GM11168 (cell line): Measurements from ENCODE around the gene C10orf90.
"Not testable (repeated sequence)": the region's sequence is repeated elsewhere in the genome, so short reads cannot be mapped to it uniquely, and the experiment has no call there.

Source experiments
- in situ Hi-C: fragments of 300-500 bp; cut with MboI; formaldehyde crosslinking; loops from one replicate; pipeline ENCODE4 v1.12.0; 2022; ENCODE audit warnings: low sequenced_read_pairs; ENCODE audit not compliant: unreplicated experiment

The C10orf90 gene

DNA sequence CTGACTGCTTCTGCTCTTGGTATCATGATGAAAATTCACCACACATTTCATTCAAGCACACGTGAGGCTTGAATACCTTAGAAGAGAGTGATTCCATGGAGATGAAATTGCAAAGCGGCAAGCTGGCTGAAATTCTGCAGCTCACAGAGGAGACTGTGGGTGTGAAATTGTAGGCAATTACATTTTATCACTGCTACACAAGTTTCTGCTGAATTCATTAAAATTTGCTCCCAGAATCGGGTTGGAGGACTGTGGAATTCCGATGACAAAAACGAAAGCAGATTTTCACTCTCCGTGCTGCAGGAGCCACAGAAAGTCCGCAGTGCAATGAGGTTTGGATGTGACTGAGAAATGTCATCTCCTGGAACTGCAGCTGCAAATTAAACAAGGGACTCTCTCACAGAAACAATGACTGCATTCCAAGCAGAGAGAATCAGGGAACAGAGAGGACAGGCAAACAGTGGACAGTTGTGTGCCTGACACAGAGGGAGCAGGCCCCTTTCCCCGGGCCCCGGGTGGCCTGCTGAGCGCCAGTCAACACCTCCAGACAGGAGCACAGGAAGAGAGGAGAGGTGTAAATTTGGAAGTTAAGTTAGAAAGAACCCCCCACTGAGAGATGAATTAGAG lies 109.1 kb downstream of the C10orf90 start:
- in situ Hi-C loops = no loop called here

DNA sequence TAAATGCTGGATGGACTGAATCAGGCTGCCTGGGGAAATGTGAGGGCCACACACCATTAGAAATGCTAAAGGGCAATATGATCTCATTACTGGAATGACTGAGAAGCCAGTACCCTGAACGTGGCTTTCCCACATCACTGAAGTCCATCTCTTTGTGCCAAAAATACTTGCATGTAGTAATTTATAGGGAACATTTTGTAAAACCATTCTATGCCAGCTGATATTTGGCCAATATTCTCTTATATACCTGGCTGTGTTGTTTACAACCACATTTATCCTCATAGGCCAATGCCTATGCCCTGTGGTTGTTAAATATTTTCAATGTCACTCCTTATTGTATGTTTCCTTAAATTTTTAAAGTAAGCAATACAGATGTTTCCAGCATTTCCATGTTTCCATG lies 111.6 kb downstream of the C10orf90 start:
- in situ Hi-C loops = no loop called here

- in situ Hi-C loops = no loop called here
Measured at GRCh38 chr10:126551202-126551601, 119.3 kb downstream of the C10orf90 start.

- in situ Hi-C loops = not testable (repeated sequence)
Measured at GRCh38 chr10:126550586-126550985, 119.9 kb downstream of the C10orf90 start.

DNA sequence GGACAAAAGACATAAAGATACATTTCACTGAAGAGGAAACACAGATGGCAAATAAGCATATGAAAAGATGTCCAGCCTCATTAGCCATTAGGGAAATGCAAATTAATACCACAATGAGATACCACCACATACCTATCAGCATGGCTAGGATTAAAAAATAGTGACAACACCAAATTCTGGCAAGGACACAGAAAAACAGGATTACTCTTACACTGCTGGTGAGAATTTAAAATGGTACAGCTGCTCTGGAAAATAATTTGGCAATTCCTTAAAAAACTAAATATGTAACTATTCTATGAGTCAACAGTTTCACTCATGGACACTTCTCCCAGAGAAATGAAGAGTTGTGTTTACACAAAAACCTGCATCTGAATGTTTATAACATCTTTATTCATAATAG lies 121.1 kb downstream of the C10orf90 start:
- in situ Hi-C loops = no loop called here

DNA sequence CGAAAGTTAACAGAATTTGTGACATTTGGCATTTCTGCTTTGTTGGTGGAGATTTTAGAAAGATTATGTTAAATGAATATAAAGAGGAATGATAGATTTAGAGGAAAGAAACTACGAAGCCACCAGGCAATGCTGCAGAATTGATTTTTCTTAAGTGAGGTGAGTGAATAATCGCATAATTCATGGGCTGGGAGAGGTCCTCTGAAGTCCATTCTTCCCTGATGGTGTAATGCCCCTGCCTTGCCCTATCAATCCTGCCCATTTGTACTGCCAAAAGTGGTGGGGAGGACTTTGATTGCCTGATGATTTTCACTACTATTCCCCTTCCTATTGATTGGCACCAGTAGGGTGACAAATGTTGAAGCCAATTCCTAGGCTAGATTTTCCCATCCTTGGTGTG lies 125.9 kb downstream of the C10orf90 start:
- in situ Hi-C loops = no loop called here

- in situ Hi-C loops = no loop called here
Measured at GRCh38 chr10:126538439-126539135, 131.9 kb downstream of the C10orf90 start.

DNA sequence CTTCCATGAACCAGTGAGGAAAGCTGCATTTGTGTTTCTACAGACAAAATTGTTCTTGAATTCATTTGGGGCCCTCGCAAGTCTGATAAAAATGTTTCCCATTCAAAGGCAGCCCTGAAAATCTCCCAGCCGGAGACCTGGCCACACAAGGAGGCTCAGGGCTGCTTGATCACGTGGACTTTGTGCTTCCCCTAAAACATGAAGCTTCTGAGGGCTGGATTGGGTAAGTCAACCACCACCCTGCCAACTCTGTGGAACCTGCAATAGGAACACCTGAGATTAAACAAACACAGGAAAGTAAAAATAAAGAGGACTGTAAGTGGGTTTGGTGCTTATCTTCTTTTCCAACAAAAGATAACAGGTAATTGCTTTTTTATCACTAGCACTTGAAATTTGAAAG lies 133.8 kb downstream of the C10orf90 start:
- in situ Hi-C loops = no loop called here

GRCh38 chr10:126536148-126536547 lies 134.3 kb downstream of the C10orf90 start:
- in situ Hi-C loops = no loop called here

GRCh38 chr10:126533644-126534043 lies 136.8 kb downstream of the C10orf90 start:
- in situ Hi-C loops = no loop called here

GRCh38 chr10:126528315-126528835 lies 142.1 kb downstream of the C10orf90 start:
- in situ Hi-C loops = no loop called here

DNA sequence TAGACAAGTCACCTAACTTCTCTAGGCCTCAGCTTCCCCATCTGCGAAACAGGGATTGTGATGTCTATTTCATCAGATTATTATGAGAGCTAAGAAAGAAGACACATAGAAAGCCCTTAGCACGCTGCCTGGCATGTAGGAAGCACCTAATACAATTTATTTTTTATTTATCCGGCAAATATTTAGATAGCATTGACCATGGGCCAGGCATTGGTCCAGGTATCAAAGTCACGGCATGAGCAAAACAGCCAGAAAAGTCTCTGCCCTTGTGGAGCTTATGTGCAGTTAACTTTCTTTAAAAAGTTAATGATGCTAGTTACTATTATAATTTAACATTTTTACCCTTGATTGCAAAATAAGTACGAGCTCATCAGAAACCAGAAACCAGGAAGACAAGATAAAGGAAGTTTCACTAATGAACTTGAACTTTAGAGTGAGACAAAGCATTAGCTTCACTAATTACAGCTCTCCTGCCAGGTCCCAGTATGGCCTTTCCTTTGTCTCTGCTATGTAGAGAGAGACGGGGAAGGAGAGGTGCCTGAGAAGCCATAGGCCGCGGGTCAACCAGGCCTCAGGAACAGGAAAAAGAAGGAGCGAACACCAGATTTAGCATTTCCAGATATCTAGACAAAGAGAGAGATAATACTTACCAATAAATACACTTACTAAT lies 142.7 kb downstream of the C10orf90 start:
- in situ Hi-C loops = no loop called here

- in situ Hi-C loops = no loop called here
Measured at GRCh38 chr10:126525326-126525725, 145.2 kb downstream of the C10orf90 start.

GRCh38 chr10:126524526-126524925 lies 146.0 kb downstream of the C10orf90 start:
- in situ Hi-C loops = loop anchor here (25.0 kb wide), 1 partner anchor 537 kb away; no protein-coding TSS in a partner anchor

DNA sequence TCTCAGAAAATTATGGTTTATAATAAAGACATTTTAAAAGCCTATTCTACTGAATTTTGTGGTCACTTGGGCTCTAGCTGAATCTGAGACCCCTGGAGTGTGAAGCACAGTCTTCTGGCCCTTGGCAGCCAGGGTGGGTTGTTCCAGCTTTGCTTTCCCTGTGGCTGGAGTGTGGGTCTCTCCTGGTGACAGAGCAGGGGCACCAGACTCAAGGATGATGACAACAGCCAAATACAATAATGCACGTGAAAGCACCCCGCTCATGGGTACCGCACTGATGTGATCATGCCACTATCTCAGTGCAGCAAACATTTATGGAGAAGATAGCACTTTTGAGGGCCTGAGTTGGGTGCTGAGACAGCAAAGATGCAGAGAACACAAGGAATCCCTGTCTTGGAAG lies 147.4 kb downstream of the C10orf90 start:
- in situ Hi-C loops = loop anchor here (25.0 kb wide), 1 partner anchor 536 kb away; no protein-coding TSS in a partner anchor

- in situ Hi-C loops = loop anchor here (25.0 kb wide), 1 partner anchor 534 kb away; no protein-coding TSS in a partner anchor
Measured at GRCh38 chr10:126521399-126521798, 149.1 kb downstream of the C10orf90 start.

GRCh38 chr10:126520751-126521317 lies 149.7 kb downstream of the C10orf90 start:
- in situ Hi-C loops = loop anchor here (25.0 kb wide), 1 partner anchor 534 kb away; no protein-coding TSS in a partner anchor

- in situ Hi-C loops = loop anchor here (25.0 kb wide), 1 partner anchor 533 kb away; no protein-coding TSS in a partner anchor
Measured at GRCh38 chr10:126519992-126520391, 150.5 kb downstream of the C10orf90 start.

DNA sequence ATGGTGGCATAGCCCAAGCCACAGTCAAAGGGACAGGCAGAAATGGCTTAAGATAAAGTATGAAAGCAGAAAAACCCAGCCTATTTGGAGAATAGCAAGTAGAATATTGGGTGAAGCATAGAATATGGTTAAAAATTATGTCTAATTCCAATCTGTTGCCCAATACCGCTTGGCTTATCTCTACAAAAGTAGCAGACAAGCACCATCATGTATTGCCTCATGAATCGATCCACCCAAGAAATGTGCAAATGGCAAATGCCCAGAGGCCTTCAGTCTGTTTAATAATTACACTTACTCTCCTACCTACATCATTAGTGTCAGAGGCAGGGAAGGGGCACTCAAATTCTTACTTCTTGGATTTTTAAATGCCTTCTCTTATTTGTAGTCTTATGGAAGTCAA lies 151.3 kb downstream of the C10orf90 start:
- in situ Hi-C loops = loop anchor here (25.0 kb wide), 1 partner anchor 532 kb away; no protein-coding TSS in a partner anchor
